Endothelial cell of umbilical vein (primary cell): ENCODE results near the gene CCNB3. TPM values are rescaled to one million over a fixed set of nuclear protein-coding genes. Genes with fewer than 3 reads are reported as not detected.

Experiments used
- BruUV-seq: library from RNA; stranded (reverse); fragments of 400-500 nt; replicated peaks from 2 replicates; lab custom pipeline; 2021; lab: Mats Ljungman, UMichigan
- CTCF ChIA-PET: fragments of 300-600, 350-600 bp; sonication (Branson Sonifier 250); formaldehyde crosslinking; loops from one replicate; lab custom pipeline; 2021; ENCODE audit warnings: antibody characterized with exemption, inconsistent platforms; lab: Charles Lee
- POLR2A ChIA-PET: fragments of 300-600, 350-600 bp; sonication (Branson Sonifier 250); formaldehyde crosslinking; loops from one replicate; lab custom pipeline; 2021; ENCODE audit warnings: antibody characterized with exemption, inconsistent platforms; lab: Charles Lee
- DNase-seq: peaks from one replicate; pipeline ENCODE4 v3.0.0-alpha.2; 2011; ENCODE audit warnings: low read depth, low spot score
- FAIRE-seq: peaks from 2 replicates; lab custom pipeline; 2011; peaks lifted over from hg19 to GRCh38; lab: Jason Lieb, UNC
- H2AFZ ChIP-seq: 2 replicates; pipeline ENCODE4 v1.6.0; 2012; ENCODE audit warnings: low read depth, low read length, control low read depth, inconsistent platforms
- H3K27ac ChIP-seq: 2 replicates; pipeline ENCODE4 v1.5.1; 2011; ENCODE audit warnings: low read depth, mild to moderate bottlenecking, control low read depth, low read length, moderate library complexity; ENCODE audit not compliant: insufficient read depth
- H3K27me3 ChIP-seq, 2 experiments: 2 replicates each; pipeline versions ENCODE4 v1.6.0 to v1.6.1; 2011; ENCODE audit warnings: low read length in 2 of 2, mixed read lengths in 1 of 2; ENCODE audit not compliant: control insufficient read depth in 2 of 2, insufficient read depth in 2 of 2
- H3K36me3 ChIP-seq, 2 experiments: 2 replicates in 1 of 2; 3 replicates in 1 of 2; pipeline ENCODE4 v1.5.1; 2011; ENCODE audit warnings: low read length in 2 of 2, mild to moderate bottlenecking in 1 of 2, moderate library complexity in 1 of 2; ENCODE audit not compliant: control insufficient read depth in 2 of 2, insufficient read depth in 2 of 2; ENCODE audit errors: extremely low read depth in 1 of 2
- H3K4me1 ChIP-seq: 3 replicates; pipeline ENCODE4 v1.5.1; 2011; ENCODE audit warnings: mild to moderate bottlenecking, low read length; ENCODE audit not compliant: control insufficient read depth, insufficient read depth; ENCODE audit errors: extremely low read depth
- H3K4me2 ChIP-seq: 2 replicates; pipeline ENCODE4 v1.6.1; 2011; ENCODE audit warnings: low read length, control low read depth, mixed read lengths; ENCODE audit not compliant: insufficient read depth
- H3K4me3 ChIP-seq, 3 experiments: fragments of 200-600 bp in 1 of 3; sonication (generic), shearing (Covaris generic) in 1 of 3; replicated peaks in 1 of 3; 2 replicates each; pipeline ENCODE4 v1.5.1; 2011 to 2016; ENCODE audit warnings: control low read depth in 3 of 3, low read length in 3 of 3, mild to moderate bottlenecking in 2 of 3, inconsistent platforms in 1 of 3, low read depth in 1 of 3, moderate library complexity in 1 of 3; ENCODE audit not compliant: insufficient read depth in 1 of 3
- H3K79me2 ChIP-seq: 2 replicates; pipeline ENCODE4 v1.6.0; 2012; ENCODE audit warnings: low read length, inconsistent platforms; ENCODE audit not compliant: control insufficient read depth, insufficient read depth
- H3K9ac ChIP-seq: replicated peaks from 2 replicates; pipeline ENCODE3; 2011; ENCODE audit warnings: low read length, control low read depth; ENCODE audit not compliant: insufficient read depth; ENCODE audit errors: extremely low read depth
- H3K9me1 ChIP-seq: replicated peaks from 3 replicates; pipeline ENCODE4 v1.6.0; 2011; ENCODE audit warnings: mild to moderate bottlenecking, low read length; ENCODE audit not compliant: control insufficient read depth, insufficient read depth; ENCODE audit errors: extremely low read depth
- H3K9me3 ChIP-seq: replicated peaks from 2 replicates; pipeline ENCODE4 v1.5.1; 2012; ENCODE audit warnings: low read length, inconsistent platforms; ENCODE audit not compliant: control insufficient read depth, insufficient read depth
- H4K20me1 ChIP-seq: replicated peaks from 2 replicates; pipeline ENCODE3; 2011; ENCODE audit warnings: mild to moderate bottlenecking, low read length; ENCODE audit not compliant: control insufficient read depth, insufficient read depth; ENCODE audit errors: extremely low read depth
- CTCF ChIP-seq, 2 donors: IDR thresholded peaks; 1 replicate in 1 of 2; 2 replicates in 1 of 2; pipeline ENCODE4 v1.5.1; 2011; ENCODE audit warnings: low read length in 2 of 2, mild to moderate bottlenecking in 2 of 2, moderate library complexity in 2 of 2, control low read depth in 1 of 2, inconsistent platforms in 1 of 2, low read depth in 1 of 2; ENCODE audit not compliant: insufficient read depth in 1 of 2; ENCODE audit errors: extremely low read depth in 1 of 2
- EZH2 ChIP-seq: IDR thresholded peaks from 2 replicates; pipeline ENCODE4 v1.6.1; 2012; ENCODE audit warnings: borderline replicate concordance, low read depth, mild to moderate bottlenecking, moderate library complexity, low read length, inconsistent platforms; ENCODE audit not compliant: severe bottlenecking
- FOS ChIP-seq: IDR thresholded peaks from 2 replicates; pipeline ENCODE4 v1.6.1; 2011; ENCODE audit warnings: mild to moderate bottlenecking, low read length, moderate library complexity, borderline replicate concordance; ENCODE audit not compliant: insufficient read depth
- GATA2 ChIP-seq: IDR thresholded peaks from 2 replicates; pipeline ENCODE4 v1.7.0; 2011; ENCODE audit warnings: low read depth, mild to moderate bottlenecking, moderate library complexity, mixed read lengths, low read length; ENCODE audit not compliant: insufficient read length, insufficient read depth
- JUN ChIP-seq: IDR thresholded peaks from 2 replicates; pipeline ENCODE4 v1.6.1; 2011; ENCODE audit warnings: borderline replicate concordance, low read depth; ENCODE audit not compliant: insufficient read length, insufficient read depth
- MAX ChIP-seq: IDR thresholded peaks from 2 replicates; pipeline ENCODE4 v1.6.1; 2011; ENCODE audit not compliant: insufficient read depth, insufficient read length
- MYC ChIP-seq: IDR thresholded peaks from one replicate; pipeline ENCODE4 v1.6.1; 2011; ENCODE audit warnings: mild to moderate bottlenecking, low read depth, low read length
- POLR2A ChIP-seq: IDR thresholded peaks from 2 replicates; pipeline ENCODE4 v1.6.1; 2012; ENCODE audit warnings: low read depth, mild to moderate bottlenecking, control low read depth, low read length
- POLR2AphosphoS5 ChIP-seq: IDR thresholded peaks from 2 replicates; pipeline ENCODE4 v1.6.1; 2012; ENCODE audit warnings: low read depth, mild to moderate bottlenecking, control low read depth, low read length, moderate library complexity; ENCODE audit not compliant: insufficient read depth
- dilution Hi-C: fragments of 300-500 bp; cut with MboI; formaldehyde crosslinking; loops from one replicate; pipeline ENCODE4 v1.15.0; 2019; ENCODE audit warnings: low sequenced_read_pairs; ENCODE audit not compliant: extremely low pct_ligation_motif_present
- intact Hi-C: fragments of 100-400 bp; cut with micrococcal nuclease; formaldehyde crosslinking; loops from one replicate; pipeline ENCODE4 v1.10.0; 2022
- polyA plus RNA-seq, 4 experiments: library from polyadenylated mRNA; depleted of rRNA in 3 of 4; stranded (reverse) in 3 of 4; unstranded in 1 of 4; fragments of >200 nt; gene quantifications; 2 replicates each; pipeline versions ENCODE4 v1.2.1 to v1.2.3, GENCODE V29; 2011 to 2012; ENCODE audit warnings: missing spikeins in 1 of 4
- total RNA-seq: library from RNA; stranded (reverse); gene quantifications from 2 replicates; pipeline ENCODE4 v1.2.3, GENCODE V29; 2021

The CCNB3 gene
- total and polyA plus RNA-seq, 2 donors (not counting 3 experiments of a cell fraction or from before 2014, with no cell fraction given): 0.77 to 1.9 TPM

GRCh38 chrX:50206753-50207152 is 2.2 kb downstream of the CCNB3 start:
- dilution Hi-C loops: no loop called here
- intact Hi-C loops: no loop called here
- POLR2A ChIA-PET: no interaction called here

More at GRCh38 chrX:50206753-50207152, 2.2 kb downstream of the CCNB3 start:
- no peaks in the 10 kb centered on the region for H3K27me3 ChIP-seq
- DNase-seq (no peak), FAIRE-seq (no peak)
- no peak overlapping the region for H3K4me3 ChIP-seq
- H3K4me1 ChIP-seq: peaks cover 23% of the 10 kb centered on the region
- H3K9me1 ChIP-seq: no peaks in the 10 kb centered on the region
- H4K20me1 ChIP-seq: no peaks in the 10 kb centered on the region
- no peak overlapping the region for H3K9ac ChIP-seq
- CTCF ChIA-PET: interaction anchor here (3.5 kb wide), 1 partner anchor 106 kb away, joined by 63 read pairs; no protein-coding TSS in a partner anchor
- H3K79me2 ChIP-seq: no peaks in the 10 kb centered on the region
- H3K4me2 ChIP-seq: no peak overlapping the region
- H3K36me3 ChIP-seq: no peaks in the 10 kb centered on the region
- no peak overlapping the region for H2AFZ ChIP-seq
- H3K27ac ChIP-seq: no peak overlapping the region
- BruUV-seq: no TSS peak
- TF ChIP-seq EZH2 (no peak), GATA2 (no peak), FOS (no peak), POLR2A (no peak), MYC (no peak), POLR2AphosphoS5 (no peak), MAX (no peak), JUN (no peak), CTCF (IDR thresholded peaks at IDR 0.05; ENCODE audit: extremely low read depth in 1 of 2, insufficient read depth in 1 of 2, low read depth in 1 of 2, low read length in 2 of 2) (no peak)
- no peaks in the 10 kb centered on the region for H3K9me3 ChIP-seq
